Measurements from ENCODE around the gene DNAI1. TPM values are rescaled to one million over a fixed set of nuclear protein-coding genes. Genes with fewer than 3 reads are reported as not detected.

DNAI1 gene
- not detected for total RNA-seq

GRCh38 chr9:34458013-34458958 lies at the start of gene DNAI1, which contains the start of gene FAM219A:
Gene DNAI1, plus strand, starts transcription at chr9:34458805. Its CDS starts 201 bp downstream, at chr9:34459006.
Gene FAM219A, minus strand, starts transcription at chr9:34458570. Its CDS starts 307 bp downstream, at chr9:34458263.
- DNase-seq, result peak; percentile 94
- intact Hi-C loops (cut with DNase I), result no loop called here
- TF ChIP-seq, protein P1, sequence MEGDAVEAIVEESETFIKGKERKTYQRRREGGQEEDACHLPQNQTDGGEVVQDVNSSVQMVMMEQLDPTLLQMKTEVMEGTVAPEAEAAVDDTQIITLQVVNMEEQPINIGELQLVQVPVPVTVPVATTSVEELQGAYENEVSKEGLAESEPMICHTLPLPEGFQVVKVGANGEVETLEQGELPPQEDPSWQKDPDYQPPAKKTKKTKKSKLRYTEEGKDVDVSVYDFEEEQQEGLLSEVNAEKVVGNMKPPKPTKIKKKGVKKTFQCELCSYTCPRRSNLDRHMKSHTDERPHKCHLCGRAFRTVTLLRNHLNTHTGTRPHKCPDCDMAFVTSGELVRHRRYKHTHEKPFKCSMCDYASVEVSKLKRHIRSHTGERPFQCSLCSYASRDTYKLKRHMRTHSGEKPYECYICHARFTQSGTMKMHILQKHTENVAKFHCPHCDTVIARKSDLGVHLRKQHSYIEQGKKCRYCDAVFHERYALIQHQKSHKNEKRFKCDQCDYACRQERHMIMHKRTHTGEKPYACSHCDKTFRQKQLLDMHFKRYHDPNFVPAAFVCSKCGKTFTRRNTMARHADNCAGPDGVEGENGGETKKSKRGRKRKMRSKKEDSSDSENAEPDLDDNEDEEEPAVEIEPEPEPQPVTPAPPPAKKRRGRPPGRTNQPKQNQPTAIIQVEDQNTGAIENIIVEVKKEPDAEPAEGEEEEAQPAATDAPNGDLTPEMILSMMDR (IDR thresholded peaks at IDR 0.05), result no peak
- TF ChIP-seq POLR2A (IDR thresholded peaks at IDR 0.05), result peak in 3 of 4 donors; percentile 85 to 90 (median 90)
- no peaks in the 10 kb centered on the region for H3K27me3 ChIP-seq
- 0 to 3% methylated on average over 6 to 10 of the region's 94 CpGs for WGBS, 2 donors
- H3K4me3 ChIP-seq, result peak within 1 kb of the TSS; percentile 70 to 93 (median 74)
- H3K9me3 ChIP-seq, result no peaks in the 10 kb centered on the region
- H3K4me1 ChIP-seq, result peaks cover 15 to 41% (median 15%) of the 10 kb centered on the region in 3 donors
- no peaks in the 10 kb centered on the region for H3K36me3 ChIP-seq
- peak within 1 kb of the TSS; percentile 72 to 93 (median 86) for H3K27ac ChIP-seq

DNA sequence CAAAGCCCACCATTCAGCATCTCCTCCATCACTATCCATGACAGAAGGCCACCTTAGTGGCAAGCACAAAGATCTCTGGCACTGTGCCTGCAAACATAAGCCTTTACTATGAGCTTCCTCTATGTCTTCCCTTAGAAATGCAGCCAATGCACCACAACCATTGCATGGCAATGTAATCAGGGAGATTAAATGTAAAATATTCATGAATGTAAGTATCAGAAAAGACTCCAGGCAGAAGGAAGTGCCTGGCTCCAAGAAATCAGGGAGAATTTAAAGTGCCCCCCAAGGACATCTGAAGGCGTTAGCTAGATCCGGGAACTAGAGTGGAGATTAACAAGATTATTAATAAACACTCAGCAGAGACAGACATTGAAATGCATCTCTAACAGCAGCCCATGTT lies 49.5 kb upstream of the DNAI1 start:
- Histone ChIP-seq H3K4me3 (no peak overlapping the region), H3K36me3 (peaks cover 0 to 21% (median 0%) of the 10 kb centered on the region in 3 donors), H3K27ac (no peak overlapping the region), H3K27me3 (no peaks in the 10 kb centered on the region), H3K4me1 (no peaks in the 10 kb centered on the region), H3K9me3 (no peaks in the 10 kb centered on the region)
- 77 to 78% methylated on average over 2 of the region's 2 CpGs for WGBS, 2 donors
- intact Hi-C loops (cut with DNase I), result loop anchor here (10.0 kb wide), 1 partner anchor 176 kb away; the partner anchor contains the start of gene CNTFR
- no peak for DNase-seq
- no peak for TF ChIP-seq POLR2A (IDR thresholded peaks at IDR 0.05)
- TF ChIP-seq, protein P1 (IDR thresholded peaks at IDR 0.05), result no peak

- Histone ChIP-seq H3K36me3 (no peaks in the 10 kb centered on the region), H3K4me3 (no peak overlapping the region), H3K4me1 (no peaks in the 10 kb centered on the region), H3K9me3 (no peaks in the 10 kb centered on the region), H3K27me3 (no peaks in the 10 kb centered on the region), H3K27ac (no peak overlapping the region)
- intact Hi-C loops (cut with DNase I), result no loop called here
- WGBS, 2 donors, result 50 to 100% methylated on average over 1 of the region's 1 CpG
- no peak for DNase-seq
- TF ChIP-seq, protein P1 (IDR thresholded peaks at IDR 0.05), result no peak
- TF ChIP-seq POLR2A (IDR thresholded peaks at IDR 0.05), result no peak
Observed at GRCh38 chr9:34412336-34412735, 46.3 kb upstream of the DNAI1 start.

DNA sequence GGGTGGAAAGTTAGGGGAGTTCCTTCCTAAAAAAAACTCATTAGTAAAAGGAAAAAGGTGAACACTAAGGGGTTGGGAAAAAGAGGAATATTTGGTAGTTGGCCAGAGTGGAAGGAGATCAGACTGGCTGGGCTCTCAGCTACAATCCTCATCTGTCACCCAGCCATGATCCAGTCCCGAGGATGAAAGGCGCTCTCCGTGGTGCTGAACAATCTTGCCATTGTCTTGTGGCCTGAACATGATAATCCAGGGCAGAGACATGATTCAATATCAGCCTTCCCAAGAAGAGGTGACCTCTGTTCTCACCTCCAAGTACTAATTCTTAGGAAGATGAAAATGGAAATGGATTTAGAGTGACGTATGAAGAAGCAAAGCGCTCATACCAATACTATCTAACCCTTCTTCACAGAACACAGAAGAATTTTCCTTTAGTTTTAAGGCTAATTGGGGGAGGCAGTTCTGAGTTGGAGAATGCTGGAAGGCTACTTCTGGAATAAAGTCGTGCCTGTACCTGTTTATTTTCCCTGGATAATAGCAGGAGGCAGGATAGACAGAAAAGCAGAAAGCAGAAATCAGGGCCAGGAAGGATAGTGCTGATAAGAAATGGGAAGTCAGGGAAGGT lies 45.3 kb upstream of the DNAI1 start:
- Histone ChIP-seq H3K4me1 (no peaks in the 10 kb centered on the region), H3K27me3 (no peaks in the 10 kb centered on the region), H3K36me3 (no peaks in the 10 kb centered on the region), H3K4me3 (no peak overlapping the region), H3K27ac (no peak overlapping the region), H3K9me3 (no peaks in the 10 kb centered on the region)
- TF ChIP-seq POLR2A (IDR thresholded peaks at IDR 0.05), result no peak
- TF ChIP-seq, protein P1 (IDR thresholded peaks at IDR 0.05), result no peak
- 15 to 32% methylated on average over 6 of the region's 6 CpGs for WGBS, 2 donors
- intact Hi-C loops (cut with DNase I), result no loop called here
- DNase-seq, result no peak

GRCh38 chr9:34417734-34418133 lies 40.9 kb upstream of the DNAI1 start:
- H3K27me3 ChIP-seq, result no peaks in the 10 kb centered on the region
- no peak for TF ChIP-seq POLR2A (IDR thresholded peaks at IDR 0.05)
- TF ChIP-seq, protein P1 (IDR thresholded peaks at IDR 0.05), result no peak
- H3K4me1 ChIP-seq, result peaks cover 0 to 15% (median 3%) of the 10 kb centered on the region in 3 donors
- no peak overlapping the region for H3K27ac ChIP-seq
- H3K4me3 ChIP-seq, result no peak overlapping the region
- H3K36me3 ChIP-seq, result no peaks in the 10 kb centered on the region
- intact Hi-C loops (cut with DNase I), result no loop called here
- DNase-seq, result no peak
- WGBS, 2 donors, result 44 to 45% methylated on average over 2 to 3 of the region's 3 CpGs
- no peaks in the 10 kb centered on the region for H3K9me3 ChIP-seq

Measured in esophagus squamous epithelium (tissue), 5 donors.